Omental fat pad (tissue), 4 donors: ENCODE results near the gene THRB. TPM values are rescaled to one million over a fixed set of nuclear protein-coding genes. Genes with fewer than 3 reads are reported as not detected.

ENCODE experiments used
- ATAC-seq: fragments of 150-250 bp; one replicate; pipeline ENCODE4 v1.9.1; 2016; ENCODE audit warnings: mild to moderate bottlenecking, moderate library complexity; ENCODE audit not compliant: low FRiP score
- DNase-seq: peaks from one replicate; pipeline ENCODE4 v3.0.0-alpha.2; 2019; ENCODE audit warnings: low spot score
- CTCF ChIP-seq, 3 donors: fragments of 450-650 bp; IDR thresholded peaks; one replicate each; pipeline ENCODE4 v1.5.1; 2016 to 2017; ENCODE audit warnings: antibody characterized with exemption in 3 of 3, mild to moderate bottlenecking in 3 of 3, moderate library complexity in 2 of 3
- total RNA-seq, 4 donors: library from RNA; depleted of rRNA; stranded (reverse); fragments of >200 nt; gene quantifications; one replicate each; pipeline ENCODE4 v1.1.0, GENCODE V29; 2016

THRB gene
- total RNA-seq, 4 donors from 2014 or later = 18.6 to 28.0 (median 23.9) TPM

GRCh38 chr3:24138876-24139256 is 355.8 kb downstream of the THRB start:
- DNase-seq (no peak), ATAC-seq (no peak)
- TF ChIP-seq CTCF (IDR thresholded peaks at IDR 0.05) = no peak

GRCh38 chr3:24137958-24138875 is 356.4 kb downstream of the THRB start:
- no peak for DNase-seq
- TF ChIP-seq CTCF (IDR thresholded peaks at IDR 0.05) = no peak
- no peak for ATAC-seq

GRCh38 chr3:24137334-24137733 is 357.3 kb downstream of the THRB start:
- no peak for DNase-seq
- ATAC-seq = no peak
- TF ChIP-seq CTCF (IDR thresholded peaks at IDR 0.05) = no peak

- no peak for ATAC-seq
- no peak for TF ChIP-seq CTCF (IDR thresholded peaks at IDR 0.05)
- no peak for DNase-seq
Measured at GRCh38 chr3:24136624-24137310, 357.9 kb downstream of the THRB start.

- no peak for TF ChIP-seq CTCF (IDR thresholded peaks at IDR 0.05)
- no peak for DNase-seq
- ATAC-seq = peak; percentile 70
Measured at GRCh38 chr3:24135280-24135679, 359.4 kb downstream of the THRB start.

- ATAC-seq = no peak
- DNase-seq = no peak
- TF ChIP-seq CTCF (IDR thresholded peaks at IDR 0.05) = no peak
Measured at GRCh38 chr3:24133942-24134341, 360.7 kb downstream of the THRB start.
